Adrenal gland (tissue), 12 donors: ENCODE results near the gene IL1RL2. TPM values are rescaled to one million over a fixed set of nuclear protein-coding genes. Genes with fewer than 3 reads are reported as not detected.
A peak's percentile ranks its signal among the peaks of the same experiment; 100 is the strongest.

Experiments used
- DNase-seq, 7 donors: peaks; one replicate each; pipeline ENCODE4 v3.0.0-alpha.2; 2019 to 2020
- H3K27ac ChIP-seq, 5 donors: fragments of 200-600 bp; sonication (generic) in 4 of 5; 1 replicate in 3 of 5; 2 replicates in 2 of 5; pipeline versions ENCODE4 v1.5.1 to v1.8.0; 2016 to 2020; ENCODE audit warnings: mild to moderate bottlenecking in 1 of 5
- H3K27me3 ChIP-seq: fragments of 200-600 bp; 2 replicates; pipeline ENCODE4 v1.8.0; 2021
- H3K36me3 ChIP-seq, 2 donors: fragments of 200-600 bp; replicated peaks in 1 of 2; 1 replicate in 1 of 2; 2 replicates in 1 of 2; pipeline versions ENCODE4 v1.5.1 to v1.8.0; 2018 to 2022
- H3K4me1 ChIP-seq, 2 donors: fragments of 200-600 bp; replicated peaks in 1 of 2; 1 replicate in 1 of 2; 2 replicates in 1 of 2; pipeline versions ENCODE4 v1.5.1 to v1.8.0; 2018 to 2021
- H3K4me3 ChIP-seq, 4 donors: fragments of 200-600 bp; sonication (generic) in 3 of 4; one replicate each; pipeline ENCODE4 v1.5.1; 2016 to 2018
- H3K9me3 ChIP-seq, 3 donors: fragments of 200-600 bp; sonication (generic) in 1 of 3; replicated peaks in 1 of 3; 1 replicate in 2 of 3; 2 replicates in 1 of 3; pipeline versions ENCODE4 v1.5.1 to v1.8.0; 2016 to 2021
- POLR2A ChIP-seq, 2 donors: fragments of 450-650 bp; IDR thresholded peaks; one replicate each; pipeline ENCODE4 v1.6.1; 2017; ENCODE audit warnings: antibody characterized with exemption in 2 of 2, mild to moderate bottlenecking in 2 of 2, moderate library complexity in 1 of 2
- WGBS, 4 donors: extraction: QIAGEN DNeasy Blood & Tissue Kit in 2 of 4; methylation state at CpG; one replicate each; pipeline versions ENCODE4 v1.1.5 to v1.1.7; 2013 to 2017; 5-methylcytosine and 5-hydroxymethylcytosine counted together
- intact Hi-C, 2 donors: fragments of 100-400 bp; cut with DNase I; formaldehyde crosslinking; loops; one replicate each; pipeline versions ENCODE4 v1.14.1 to v1.15.0; 2022 to 2023
- polyA plus RNA-seq, 3 donors: library from polyadenylated mRNA; stranded (reverse); fragments of 200-250 nt in 2 of 3; fragments of 350-450 nt in 1 of 3; fragmentation: Illumina TruSeq in 1 of 3; extraction: RNeasy Lipid Tissue Mini Kit (QIAGEN cat#74804) in 1 of 3; gene quantifications; one replicate each; pipeline ENCODE4 v1.2.3, GENCODE V29; 2013 to 2014
- total RNA-seq, 9 donors: library from RNA; depleted of rRNA in 4 of 9; stranded (reverse); fragments of >200 nt in 4 of 9; fragments of 120-200 nt in 1 of 9; fragmentation: NEBNext Ultra II Directional in 1 of 9; extraction: Animal tissue kit (Norgen Biotek cat#: 25700) in 1 of 9; gene quantifications; one replicate each; pipeline versions ENCODE4 v1.1.0 to v1.2.4, GENCODE V29; 2013 to 2023
- TF ChIP-seq, protein P1 (sequence below), 6 experiments: fragments of 450-650 bp in 4 of 6; fragments of 200-600 bp in 2 of 6; sonication (generic) in 1 of 6; IDR thresholded peaks; 1 replicate in 5 of 6; 2 replicates in 1 of 6; pipeline versions ENCODE4 v1.5.1 to v1.8.0; 2016 to 2021; ENCODE audit warnings: antibody characterized with exemption in 6 of 6, mild to moderate bottlenecking in 2 of 6, moderate library complexity in 1 of 6
- donor health status: healthy with polysubstance abuse.
- donor health status: Bipolar disorder and iron deficiency.
- donor health status: DM: yes; HTN: yes; CAD: no.
- donor health status: DM: no; HTN: no; CAD: no.
- donor health status: DM: no; HTN: no; CAD: no.
- donor health status: DM: yes; HTN: yes; CAD: no.

Gene IL1RL2
- total and polyA plus RNA-seq, 12 donors: 0.22 to 4.6 (median 1.7) TPM

DNA sequence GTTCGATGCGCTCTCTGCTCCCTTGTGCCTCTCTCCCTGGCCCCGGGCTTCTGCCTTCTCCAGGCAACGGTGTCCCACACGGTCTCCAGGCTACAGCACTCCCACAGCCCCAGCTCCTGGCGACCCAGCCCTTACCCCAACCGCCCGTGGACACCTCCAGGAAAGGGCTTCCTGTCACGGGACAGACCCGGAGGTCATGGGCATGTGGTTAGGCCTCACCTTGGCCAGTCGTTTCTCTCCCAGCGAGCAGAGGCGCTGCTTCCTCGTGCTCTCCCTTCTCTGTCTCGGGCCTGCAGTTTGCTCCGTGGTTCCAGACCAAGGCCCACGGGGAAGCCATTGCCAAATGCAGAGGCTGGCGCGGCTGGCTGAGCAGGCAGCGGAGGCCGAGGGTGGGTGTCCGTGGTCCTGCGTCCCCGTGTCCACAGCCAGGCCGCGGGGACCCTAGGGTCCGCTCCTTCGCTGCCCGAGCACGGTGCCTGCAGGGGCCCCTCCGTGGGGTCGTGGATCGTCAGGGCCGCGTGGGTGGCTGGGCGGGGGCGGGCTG lies 63.5 kb downstream of the IL1RL2 start:
- no peak for DNase-seq
- no peaks in the 10 kb centered on the region for H3K9me3 ChIP-seq
- intact Hi-C loops: loop anchor here (5.0 to 10.0 kb wide), 3 partner anchors 94 to 197 kb away; no protein-coding TSS in a partner anchor
- no peak for TF ChIP-seq POLR2A (IDR thresholded peaks at IDR 0.05)
- TF ChIP-seq, protein P1, sequence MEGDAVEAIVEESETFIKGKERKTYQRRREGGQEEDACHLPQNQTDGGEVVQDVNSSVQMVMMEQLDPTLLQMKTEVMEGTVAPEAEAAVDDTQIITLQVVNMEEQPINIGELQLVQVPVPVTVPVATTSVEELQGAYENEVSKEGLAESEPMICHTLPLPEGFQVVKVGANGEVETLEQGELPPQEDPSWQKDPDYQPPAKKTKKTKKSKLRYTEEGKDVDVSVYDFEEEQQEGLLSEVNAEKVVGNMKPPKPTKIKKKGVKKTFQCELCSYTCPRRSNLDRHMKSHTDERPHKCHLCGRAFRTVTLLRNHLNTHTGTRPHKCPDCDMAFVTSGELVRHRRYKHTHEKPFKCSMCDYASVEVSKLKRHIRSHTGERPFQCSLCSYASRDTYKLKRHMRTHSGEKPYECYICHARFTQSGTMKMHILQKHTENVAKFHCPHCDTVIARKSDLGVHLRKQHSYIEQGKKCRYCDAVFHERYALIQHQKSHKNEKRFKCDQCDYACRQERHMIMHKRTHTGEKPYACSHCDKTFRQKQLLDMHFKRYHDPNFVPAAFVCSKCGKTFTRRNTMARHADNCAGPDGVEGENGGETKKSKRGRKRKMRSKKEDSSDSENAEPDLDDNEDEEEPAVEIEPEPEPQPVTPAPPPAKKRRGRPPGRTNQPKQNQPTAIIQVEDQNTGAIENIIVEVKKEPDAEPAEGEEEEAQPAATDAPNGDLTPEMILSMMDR (IDR thresholded peaks at IDR 0.05): no peak
- 81 to 90% (median 85%) methylated on average over 17 to 37 of the region's 37 CpGs for WGBS, 4 donors
- no peak overlapping the region for H3K4me3 ChIP-seq
- H3K36me3 ChIP-seq: no peaks in the 10 kb centered on the region
- H3K27me3 ChIP-seq: no peaks in the 10 kb centered on the region
- peak overlapping the region in 1 of 5 donors; percentile 7 for H3K27ac ChIP-seq
- peaks cover 3 to 10% of the 10 kb centered on the region in 2 donors for H3K4me1 ChIP-seq

DNA sequence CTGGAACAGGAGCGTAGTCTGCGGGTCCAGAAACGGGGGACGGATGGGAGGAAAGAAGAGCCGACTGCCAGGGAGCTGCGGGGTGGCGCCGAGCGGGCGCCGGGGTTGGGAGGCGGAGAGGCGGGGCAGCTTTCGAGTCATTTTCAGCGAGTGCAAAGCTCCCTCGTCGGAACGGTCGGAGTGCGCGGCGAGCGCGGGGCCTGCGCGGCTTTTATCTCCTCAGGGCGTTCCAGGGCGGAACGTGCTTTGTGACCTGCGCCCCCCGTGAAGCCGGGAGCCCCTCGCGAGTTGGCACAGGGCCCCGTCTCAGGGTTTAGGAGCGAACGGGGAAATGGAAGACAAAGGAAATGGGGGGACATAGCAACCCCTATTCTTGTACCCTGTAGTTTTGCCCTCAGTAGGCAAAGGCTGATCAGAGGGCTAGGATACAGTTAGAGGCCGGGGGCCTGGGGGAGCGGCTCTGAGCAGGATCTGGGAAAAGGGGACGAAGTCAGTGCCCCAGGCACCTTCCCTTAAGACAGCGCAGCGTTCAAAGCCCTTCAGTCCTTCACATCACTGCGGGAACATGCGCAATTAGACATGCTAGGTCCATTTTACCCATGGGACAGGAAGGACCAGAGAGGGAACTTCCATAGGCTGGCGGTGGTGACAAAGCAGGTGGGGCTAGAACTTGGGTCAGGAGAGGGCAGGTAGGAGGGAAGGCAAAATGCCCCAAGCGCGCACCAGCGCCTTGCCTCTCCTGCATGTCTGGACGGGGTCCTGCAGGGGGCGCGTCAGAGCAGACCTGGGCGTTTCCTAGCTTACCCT lies 64.4 kb downstream of the IL1RL2 start:
- H3K27me3 ChIP-seq: no peaks in the 10 kb centered on the region
- intact Hi-C loops: loop anchor here (5.0 to 10.0 kb wide), 3 partner anchors 94 to 196 kb away; no protein-coding TSS in a partner anchor
- H3K9me3 ChIP-seq: no peaks in the 10 kb centered on the region
- H3K27ac ChIP-seq: no peak overlapping the region
- TF ChIP-seq POLR2A (IDR thresholded peaks at IDR 0.05): no peak
- TF ChIP-seq, protein P1 (IDR thresholded peaks at IDR 0.05): peak; percentile 37 to 70 (median 64)
- peaks cover 3 to 10% of the 10 kb centered on the region in 2 donors for H3K4me1 ChIP-seq
- peak overlapping the region in 2 of 4 donors; percentile 10 to 45 for H3K4me3 ChIP-seq
- DNase-seq: peak in 6 of 7 donors; percentile 55 to 76 (median 64)
- no peaks in the 10 kb centered on the region for H3K36me3 ChIP-seq
- 4 to 5% (median 5%) methylated on average over 37 to 52 of the region's 52 CpGs for WGBS, 4 donors

DNA sequence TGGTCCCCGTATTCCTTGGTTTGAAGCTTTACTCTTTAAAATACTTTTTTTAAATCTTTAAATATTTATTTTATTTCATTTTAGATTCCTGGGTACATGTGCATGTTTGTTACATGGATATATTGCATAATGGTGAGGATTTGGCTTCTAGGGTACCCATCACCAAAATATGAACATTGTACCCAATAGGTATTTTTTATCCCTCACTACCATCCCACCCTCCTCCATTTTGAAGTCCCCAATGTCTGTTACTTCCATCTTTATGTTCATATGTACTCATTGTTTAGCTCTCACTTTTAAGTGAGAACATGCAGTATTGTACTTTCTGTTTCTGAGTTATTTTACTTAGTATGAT lies 65.0 kb downstream of the IL1RL2 start:
- intact Hi-C loops: loop anchor here (5.0 to 10.0 kb wide), 3 partner anchors 93 to 195 kb away; no protein-coding TSS in a partner anchor
- DNase-seq: no peak
- Histone ChIP-seq H3K4me3 (peak overlapping the region in 1 of 4 donors; percentile 45), H3K9me3 (no peaks in the 10 kb centered on the region), H3K36me3 (no peaks in the 10 kb centered on the region), H3K27me3 (no peaks in the 10 kb centered on the region), H3K27ac (no peak overlapping the region), H3K4me1 (peaks cover 3 to 10% of the 10 kb centered on the region in 2 donors)
- TF ChIP-seq, protein P1 (IDR thresholded peaks at IDR 0.05): no peak
- no peak for TF ChIP-seq POLR2A (IDR thresholded peaks at IDR 0.05)
- 14 to 25% (median 21%) methylated on average over 1 of the region's 1 CpG for WGBS, 4 donors

DNA sequence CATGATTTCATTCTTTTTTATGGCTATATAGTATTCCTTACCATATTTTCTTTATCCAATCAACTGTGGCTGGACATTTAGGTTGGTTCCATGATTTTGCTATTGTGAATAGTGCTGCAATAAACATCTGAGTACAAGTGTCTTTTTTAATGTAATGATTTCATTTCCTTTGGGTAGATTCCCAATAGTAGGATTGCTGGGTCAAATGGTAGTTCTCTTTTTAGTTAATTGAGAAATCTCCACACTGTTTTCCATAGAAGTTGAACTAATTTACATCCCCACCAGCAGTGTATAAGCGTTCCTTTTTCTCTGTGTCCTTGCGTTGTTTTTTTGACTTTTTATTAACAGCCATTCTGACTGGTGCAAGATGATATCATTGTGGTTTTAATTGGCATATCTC lies 65.4 kb downstream of the IL1RL2 start:
- no peak for DNase-seq
- Histone ChIP-seq H3K36me3 (no peaks in the 10 kb centered on the region), H3K4me3 (no peak overlapping the region), H3K9me3 (no peaks in the 10 kb centered on the region), H3K27ac (no peak overlapping the region), H3K4me1 (peaks cover 3 to 10% of the 10 kb centered on the region in 2 donors), H3K27me3 (no peaks in the 10 kb centered on the region)
- 89 to 95% (median 91%) methylated on average over 2 of the region's 2 CpGs for WGBS, 4 donors
- intact Hi-C loops: loop anchor here (5.0 to 10.0 kb wide), 3 partner anchors 93 to 195 kb away; no protein-coding TSS in a partner anchor
- TF ChIP-seq, protein P1 (IDR thresholded peaks at IDR 0.05): no peak
- TF ChIP-seq POLR2A (IDR thresholded peaks at IDR 0.05): no peak
